Testis (tissue), 2 donors: ENCODE measurements around the gene RAB7B.

Source experiments
- CTCF ChIP-seq, 3 experiments: fragments of 450-650 bp in 2 of 3; fragments of 200-600 bp in 1 of 3; sonication (generic) in 1 of 3; IDR thresholded peaks; one replicate each; pipeline ENCODE4 v1.5.1; 2016 to 2019; ENCODE audit warnings: antibody characterized with exemption in 3 of 3, mild to moderate bottlenecking in 2 of 3, moderate library complexity in 1 of 3
- POLR2A ChIP-seq: fragments of 450-650 bp; IDR thresholded peaks from one replicate; pipeline ENCODE4 v1.6.1; 2017; ENCODE audit warnings: antibody characterized with exemption, mild to moderate bottlenecking, moderate library complexity

DNA sequence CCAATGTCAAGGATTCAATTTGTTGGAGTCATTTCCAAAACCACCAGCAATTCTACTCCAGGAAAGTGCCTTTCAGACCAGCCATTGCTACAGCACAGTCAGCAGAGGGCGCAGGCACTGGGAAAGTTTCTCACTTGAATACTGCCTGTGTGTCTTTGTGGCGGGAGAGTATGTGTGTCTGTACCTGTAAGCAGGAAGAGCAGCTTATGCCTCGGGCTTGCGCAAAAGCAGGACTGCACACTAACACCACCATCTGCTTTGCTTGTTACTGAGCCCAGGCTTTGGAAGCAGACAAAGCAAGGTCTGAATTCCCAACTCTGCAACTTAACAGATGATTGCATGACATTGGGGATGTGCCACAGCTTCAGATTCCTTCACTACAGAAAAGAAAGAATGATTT, 27.5 kb upstream of the RAB7B start:
- TF ChIP-seq CTCF (IDR thresholded peaks at IDR 0.05) (peak; percentile 24 to 59 (median 41)), POLR2A (no peak)
